NB4 (cell line): Measurements from ENCODE around the gene DOCK7.
"Not testable (repeated sequence)": the region's sequence is repeated elsewhere in the genome, so short reads cannot be mapped to it uniquely, and the experiment has no call there.

Source experiments
- DNase-seq: peaks from one replicate; pipeline ENCODE4 v3.0.0; 2010; ENCODE audit warnings: low read depth
- H3K4me3 ChIP-seq: one replicate; pipeline ENCODE4 v1.5.1; 2011; ENCODE audit warnings: mild to moderate bottlenecking, low read depth, low read length, moderate library complexity
- CTCF ChIP-seq: IDR thresholded peaks from one replicate; pipeline ENCODE4 v1.5.1; 2012; ENCODE audit warnings: low read depth, low read length
- MYC ChIP-seq: IDR thresholded peaks from 2 replicates; pipeline ENCODE4 v1.6.1; 2011; ENCODE audit warnings: low read depth, low read length
- POLR2A ChIP-seq: IDR thresholded peaks from 2 replicates; pipeline ENCODE4 v1.6.1; 2011; ENCODE audit warnings: mild to moderate bottlenecking; ENCODE audit not compliant: insufficient read length; ENCODE audit errors: extremely low read depth
- TF ChIP-seq, protein P1 (sequence below): IDR thresholded peaks from 2 replicates; pipeline ENCODE4 v1.6.1; 2011; ENCODE audit warnings: low read depth, low read length

DOCK7 gene

DNA sequence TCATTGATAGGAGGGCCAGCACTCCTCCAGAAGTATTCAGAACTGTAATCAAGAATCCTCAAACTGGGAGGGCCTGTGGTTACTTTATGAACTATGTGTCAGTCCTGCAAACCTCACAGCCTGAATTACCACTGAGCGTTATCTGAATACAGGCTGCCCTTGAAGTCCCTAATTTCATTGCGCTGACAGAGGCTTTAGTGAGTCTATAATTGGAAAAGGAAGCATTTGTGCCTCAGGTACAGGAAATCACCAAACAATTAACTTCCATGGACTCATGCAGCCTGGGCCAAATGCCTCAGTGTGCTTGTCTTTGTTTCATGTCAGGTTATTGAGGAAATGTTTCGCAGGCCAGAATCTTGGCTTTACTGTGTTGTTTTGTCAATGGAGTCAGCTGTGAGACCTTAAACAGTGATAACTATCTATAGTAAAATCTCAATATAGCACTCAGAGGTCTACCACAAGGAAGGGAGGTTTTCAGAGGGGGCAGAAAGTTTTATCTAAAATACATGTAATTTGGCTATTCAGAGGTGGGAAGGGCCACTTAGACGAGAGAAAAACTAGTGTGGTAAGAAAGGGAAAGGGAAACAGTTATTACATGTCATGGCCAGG lies 32.9 kb upstream of the DOCK7 start:
- no peak overlapping the region for H3K4me3 ChIP-seq
- TF ChIP-seq POLR2A = no peak
- TF ChIP-seq, protein P1, sequence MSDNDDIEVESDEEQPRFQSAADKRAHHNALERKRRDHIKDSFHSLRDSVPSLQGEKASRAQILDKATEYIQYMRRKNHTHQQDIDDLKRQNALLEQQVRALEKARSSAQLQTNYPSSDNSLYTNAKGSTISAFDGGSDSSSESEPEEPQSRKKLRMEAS = no peak
- no peak for TF ChIP-seq MYC
- no peak for TF ChIP-seq CTCF
- no peak for DNase-seq

DNA sequence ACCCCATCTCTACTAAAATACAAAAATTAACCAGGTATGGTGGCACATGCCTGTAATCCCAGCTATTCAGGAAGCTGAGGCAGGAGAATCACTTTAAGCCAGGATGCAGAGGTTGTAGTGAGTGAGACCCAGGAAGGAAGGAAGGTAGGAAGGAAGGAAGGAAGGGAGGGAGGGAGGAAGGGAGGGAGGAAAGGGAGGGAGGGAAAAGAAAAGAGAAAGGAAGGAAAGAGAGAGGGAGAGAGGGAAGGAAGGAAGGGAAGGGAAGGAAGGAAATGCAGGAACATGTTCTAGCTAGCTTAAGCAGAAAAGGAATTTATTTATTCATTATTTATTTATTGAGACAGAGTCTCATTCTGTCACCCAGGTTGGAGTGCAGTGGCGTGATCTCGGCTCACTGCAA lies 30.2 kb upstream of the DOCK7 start:
- DNase-seq, H3K4me3 ChIP-seq: not testable (repeated sequence)

- TF ChIP-seq MYC = no peak
- TF ChIP-seq CTCF = no peak
- TF ChIP-seq POLR2A = no peak
- TF ChIP-seq, protein P1 = no peak
- DNase-seq = no peak
- no peak overlapping the region for H3K4me3 ChIP-seq
Observed at GRCh38 chr1:62717483-62717882, 29.3 kb upstream of the DOCK7 start.

DNA sequence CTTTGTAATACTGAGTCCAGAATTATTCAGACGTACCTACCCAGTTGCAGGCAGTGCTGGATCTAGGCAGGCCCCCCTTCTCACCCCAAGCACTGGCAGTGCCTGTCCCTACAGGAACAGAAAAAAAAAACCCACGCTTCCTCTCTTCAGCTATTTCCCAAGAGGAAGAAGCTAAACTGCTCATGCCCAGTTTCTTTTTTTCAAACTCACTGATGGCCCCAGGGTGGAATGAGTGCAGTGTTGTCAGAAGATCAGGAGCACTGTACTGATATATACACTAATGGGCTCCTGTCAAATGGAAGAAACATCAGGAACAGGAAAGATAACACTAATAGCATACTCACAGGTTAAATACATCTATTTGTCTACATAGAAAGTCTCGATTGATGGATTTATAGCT lies 28.2 kb upstream of the DOCK7 start:
- no peak overlapping the region for H3K4me3 ChIP-seq
- peak; percentile 25 for DNase-seq
- TF ChIP-seq MYC (no peak), POLR2A (no peak), CTCF (no peak)
- TF ChIP-seq, protein P1 = no peak

- H3K4me3 ChIP-seq = no peak overlapping the region
- no peak for DNase-seq
- TF ChIP-seq CTCF = no peak
- TF ChIP-seq MYC = no peak
- TF ChIP-seq, protein P1 = no peak
- TF ChIP-seq POLR2A = no peak
Observed at GRCh38 chr1:62712336-62713243, 24.4 kb upstream of the DOCK7 start.

DNA sequence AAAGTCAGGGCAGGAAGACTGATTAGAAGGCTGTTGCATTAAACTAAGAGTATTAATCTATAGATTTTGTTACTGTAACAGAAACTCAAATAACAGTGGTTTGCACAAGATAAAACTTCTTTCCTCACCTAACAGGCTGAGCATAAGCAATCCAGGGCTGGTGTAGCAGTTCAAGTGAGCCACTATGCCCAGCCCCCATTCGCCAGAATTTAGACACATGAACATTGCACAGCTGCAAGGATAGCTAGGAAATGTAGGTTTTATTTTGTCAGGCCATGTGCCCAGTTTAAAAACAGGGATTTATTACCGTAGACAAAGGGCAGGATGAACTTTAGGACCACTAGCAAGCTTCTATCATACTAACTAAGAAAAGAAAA lies 19.5 kb upstream of the DOCK7 start:
- DNase-seq = no peak
- TF ChIP-seq MYC = no peak
- H3K4me3 ChIP-seq = no peak overlapping the region
